Cerebellar nuclear complex (tissue), 1 donor: ENCODE results near the gene MMP20.

ENCODE experiments used
- DNase-seq, 2 experiments: peaks; one replicate each; lab custom pipeline; 2025; lab: John Stamatoyannopoulos, UW

The MMP20 gene

DNA sequence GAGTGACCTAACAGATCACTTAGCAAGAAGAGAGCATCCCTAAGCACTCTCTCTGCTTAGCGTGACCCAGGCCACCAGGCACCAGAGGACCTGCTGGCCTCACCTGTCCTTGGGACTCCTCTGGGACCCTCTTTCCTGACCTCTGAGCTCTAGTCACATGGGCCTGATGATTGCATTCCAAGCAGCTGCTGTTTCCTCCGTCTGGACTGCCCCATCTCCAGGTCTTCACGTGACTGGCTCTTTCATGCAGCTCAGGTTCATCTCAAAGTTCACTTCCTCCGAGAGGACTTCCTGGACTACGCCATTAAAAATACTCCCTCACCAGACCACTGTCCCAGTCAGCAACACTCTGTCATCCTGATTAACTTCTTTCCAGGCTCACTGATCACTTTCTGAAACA, 2.9 kb downstream of the MMP20 start:
- no peak for DNase-seq

DNA sequence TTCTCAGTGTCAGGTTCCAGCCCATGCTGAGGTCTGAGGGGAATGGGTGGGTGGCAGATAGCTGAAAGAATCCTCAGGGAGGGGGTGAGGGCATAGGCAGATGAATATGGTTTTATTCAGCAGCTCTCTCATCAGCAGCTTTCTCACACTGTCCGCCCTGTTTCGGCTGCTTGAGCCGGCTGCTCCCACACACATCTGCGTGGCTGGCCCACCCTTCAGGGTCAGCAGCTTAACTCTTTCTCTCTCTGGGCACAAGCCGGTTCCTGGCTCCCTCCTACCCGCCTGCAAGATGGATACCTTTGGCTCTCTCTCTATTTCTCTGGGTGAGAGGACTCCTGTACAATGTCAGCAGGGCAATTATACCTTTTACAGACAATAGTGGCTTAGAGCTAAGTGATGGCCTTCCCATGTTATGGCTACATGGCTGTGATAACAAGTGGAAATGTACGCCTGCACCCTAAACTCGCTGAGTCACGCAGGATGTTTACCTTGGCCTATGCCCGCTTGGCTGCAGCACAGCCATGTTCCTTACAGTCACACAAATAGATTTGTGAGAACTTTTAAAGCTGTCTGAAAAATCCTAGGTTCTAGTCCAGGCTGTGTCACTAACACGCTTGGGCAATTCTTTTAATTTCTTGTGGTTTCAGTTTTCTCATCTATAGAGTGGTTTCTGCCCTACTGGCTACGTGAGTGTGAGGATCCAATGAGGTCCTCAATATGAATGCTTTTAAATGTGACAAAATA, 4.1 kb downstream of the MMP20 start:
- DNase-seq = no peak

DNA sequence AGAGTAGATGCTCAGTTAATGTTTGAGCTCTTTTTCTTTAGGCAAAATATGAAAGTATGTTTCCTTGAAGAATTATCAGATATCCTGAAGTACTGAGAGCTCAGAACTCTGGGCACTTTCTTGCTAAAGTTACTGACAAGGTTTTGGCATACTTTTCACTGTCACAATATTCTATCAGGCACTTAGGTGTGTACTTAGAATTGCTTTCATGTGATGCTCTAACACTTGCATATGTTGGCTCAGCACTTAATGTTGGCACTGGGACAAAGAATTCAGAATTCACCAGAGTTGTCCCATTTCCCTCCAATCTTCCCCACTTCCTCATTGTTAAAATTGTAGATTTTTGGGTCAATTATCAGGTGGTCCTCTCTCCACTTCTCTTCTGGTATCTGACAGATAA, 5.0 kb downstream of the MMP20 start:
- no peak for DNase-seq

DNA sequence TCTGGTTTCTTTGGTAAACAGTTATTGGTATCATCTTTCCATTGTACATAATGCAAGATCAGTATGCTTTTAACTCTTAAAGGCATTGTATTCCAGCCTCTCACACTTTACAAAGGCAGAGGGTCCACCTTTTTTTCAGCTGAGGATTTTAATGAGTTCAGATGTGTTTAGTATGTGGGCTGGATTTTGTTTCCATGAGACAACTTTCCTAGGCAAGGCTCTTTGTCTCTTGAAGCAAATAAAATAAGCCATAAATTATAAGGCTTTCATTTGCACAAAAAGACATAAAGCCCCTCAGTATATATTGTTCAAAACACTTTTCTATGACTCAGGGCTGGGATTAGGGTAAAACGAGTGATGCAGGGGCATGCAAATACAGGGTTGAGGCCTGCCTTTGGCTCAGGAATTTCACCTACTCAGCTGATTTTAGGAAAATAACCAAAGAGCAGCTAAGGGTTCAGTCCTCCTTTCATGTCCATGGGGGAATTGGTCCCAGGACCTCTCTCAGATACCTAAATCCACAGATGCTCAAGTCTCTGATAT, 7.6 kb downstream of the MMP20 start:
- no peak for DNase-seq

DNA sequence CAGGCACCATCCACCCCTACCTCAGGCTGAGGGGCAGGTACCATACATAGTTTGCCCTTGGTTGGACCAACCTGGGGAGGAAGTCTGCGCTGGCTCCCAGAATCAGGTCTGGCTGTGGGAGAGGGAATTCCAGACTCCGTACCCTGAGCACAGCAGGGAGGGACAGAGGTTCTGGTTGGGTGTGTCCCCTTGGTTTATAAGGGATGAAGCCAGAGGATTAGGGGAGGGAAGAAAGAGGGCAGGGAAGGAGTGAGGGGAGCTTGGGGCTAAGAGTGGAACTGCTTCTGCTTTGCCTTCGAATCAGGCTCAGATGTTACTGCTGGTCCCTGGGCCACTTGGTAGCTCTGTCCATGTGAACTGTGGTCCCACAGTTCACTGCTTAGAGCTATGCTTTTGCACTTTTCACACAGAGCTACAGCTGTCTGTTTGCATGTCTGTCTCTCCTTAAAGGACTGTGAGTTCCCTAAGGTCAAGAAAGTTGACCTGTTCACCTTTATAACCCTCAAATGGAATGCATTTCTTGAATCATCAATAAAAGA, 9.2 kb downstream of the MMP20 start:
- no peak for DNase-seq

DNA sequence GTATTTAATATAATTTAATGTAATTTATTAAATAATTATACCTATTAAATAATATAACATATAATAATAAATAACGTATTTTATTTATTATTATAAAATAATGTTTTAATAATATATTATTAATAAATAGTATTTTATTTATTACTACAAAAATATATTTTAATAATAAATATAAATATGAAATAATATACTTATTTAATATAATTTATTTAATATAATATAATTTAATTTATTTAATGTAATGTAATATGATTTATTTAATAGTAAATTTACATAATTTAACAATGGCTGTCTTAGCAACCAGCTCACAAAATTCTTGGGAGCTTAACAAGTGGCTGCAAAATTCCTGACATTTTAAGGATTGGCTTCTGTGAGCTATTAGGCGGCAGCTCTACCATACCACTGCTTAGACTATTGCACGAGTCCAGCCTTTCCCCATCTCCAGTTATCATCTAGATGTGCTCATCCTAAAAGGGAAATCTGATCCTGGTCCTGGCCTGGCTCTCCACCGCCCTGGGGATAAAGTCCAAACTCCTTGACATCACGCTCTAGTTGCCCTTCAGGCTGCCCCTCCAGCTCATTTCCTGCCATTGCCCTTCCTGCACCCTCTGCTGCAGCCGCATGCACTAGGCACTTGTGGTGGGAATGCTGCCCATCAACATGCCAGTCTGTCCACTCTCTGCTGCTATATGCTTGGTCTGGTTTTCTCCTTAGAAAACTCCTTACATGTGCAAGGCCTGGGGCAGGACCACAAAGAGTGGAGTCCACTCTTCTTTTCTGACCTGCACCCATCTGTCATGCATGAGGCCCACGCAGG, 9.8 kb downstream of the MMP20 start:
- DNase-seq = no peak

DNA sequence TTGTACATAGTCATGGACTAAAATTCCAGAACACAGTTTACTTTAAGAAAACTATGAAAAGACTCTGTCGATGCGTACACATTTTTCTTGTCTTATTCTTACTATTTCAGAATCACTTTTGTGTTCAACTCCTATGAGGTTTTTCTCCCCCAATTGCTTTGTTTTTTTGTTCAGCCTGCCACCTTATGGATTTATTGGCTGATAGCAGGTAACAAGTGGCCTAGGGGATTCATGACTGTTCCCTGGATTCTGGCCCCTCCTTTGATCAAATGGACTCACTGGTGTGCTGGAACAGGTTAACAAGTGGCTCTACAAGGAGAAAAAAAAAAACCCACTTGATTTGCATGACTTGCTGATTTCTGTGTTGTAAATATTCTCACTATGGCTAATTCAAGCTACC, 10.6 kb downstream of the MMP20 start:
- no peak for DNase-seq

DNA sequence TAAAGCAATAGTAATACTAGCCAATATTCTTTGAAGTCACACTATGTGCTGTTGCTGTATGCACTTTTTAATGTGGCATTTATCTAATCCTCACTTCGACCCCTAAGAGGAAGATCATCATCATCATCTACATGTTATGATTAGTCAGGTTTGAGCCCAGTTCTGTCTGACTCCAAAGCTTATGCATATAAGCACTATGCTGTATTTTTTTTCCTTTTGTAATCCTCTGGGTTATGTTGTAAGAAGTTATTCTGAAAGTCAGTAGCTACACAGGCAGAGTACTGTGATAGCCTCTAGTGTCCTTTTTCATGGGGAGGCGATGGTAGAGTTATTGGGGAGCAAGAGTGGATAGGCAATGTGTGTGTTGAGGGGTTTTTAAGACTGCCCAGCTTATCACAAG, 11.1 kb downstream of the MMP20 start:
- no peak for DNase-seq

DNA sequence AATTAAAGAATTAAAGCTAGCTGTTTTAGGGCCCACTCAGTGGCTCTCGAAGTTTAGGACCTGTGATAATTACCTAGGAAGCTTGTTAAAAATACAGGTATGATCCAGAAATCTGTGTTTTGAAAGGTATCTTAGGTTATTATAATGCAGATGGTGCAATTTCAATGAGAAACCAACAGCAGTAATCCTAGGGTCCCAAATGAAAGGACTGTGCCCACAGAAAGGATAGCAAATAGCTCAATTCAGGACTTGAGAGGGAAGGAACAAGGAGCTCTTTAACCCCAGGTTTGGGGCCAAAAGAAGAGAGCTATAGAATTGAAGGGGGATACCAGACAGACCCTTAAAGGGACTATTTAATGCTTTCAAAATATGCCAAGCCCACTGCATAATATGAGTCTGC, 11.7 kb downstream of the MMP20 start:
- no peak for DNase-seq

DNA sequence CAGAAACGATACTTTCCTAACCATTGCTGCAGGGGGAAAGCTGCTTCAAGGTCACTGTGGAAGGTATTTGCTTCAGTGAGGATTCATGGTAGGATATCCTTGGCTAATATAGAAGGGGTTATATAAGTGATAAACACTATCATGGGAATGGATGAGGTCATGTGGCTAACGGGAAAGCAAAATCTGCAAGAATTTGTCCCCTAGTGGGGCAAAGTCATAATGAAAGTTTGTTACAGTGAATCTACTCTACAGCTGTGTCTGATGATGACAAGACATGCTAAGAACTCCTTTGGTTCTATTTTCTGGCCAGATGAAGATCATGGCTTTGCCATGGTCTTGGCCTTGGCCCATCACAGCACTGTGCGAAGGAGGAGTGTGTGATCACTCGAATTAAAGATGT, 13.8 kb downstream of the MMP20 start:
- DNase-seq = no peak

DNA sequence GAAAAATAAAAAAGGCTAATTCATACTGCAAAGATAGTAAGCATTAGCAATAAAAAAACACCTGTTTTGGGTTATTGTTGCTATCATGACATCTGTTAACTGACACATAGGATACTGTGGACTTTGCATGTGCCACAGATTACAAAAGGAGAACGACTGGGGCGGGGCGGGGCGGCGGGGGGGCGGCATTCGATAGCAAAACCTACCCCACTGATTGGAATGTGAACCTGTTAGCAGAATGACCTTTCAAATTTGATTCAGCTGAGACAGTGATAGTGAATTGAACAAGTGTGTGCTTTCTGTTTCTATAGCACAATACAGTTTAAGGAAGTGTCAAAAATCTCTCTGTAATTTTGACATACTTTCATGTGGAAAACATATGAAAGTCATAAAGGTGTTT, 14.9 kb downstream of the MMP20 start:
- no peak for DNase-seq

DNA sequence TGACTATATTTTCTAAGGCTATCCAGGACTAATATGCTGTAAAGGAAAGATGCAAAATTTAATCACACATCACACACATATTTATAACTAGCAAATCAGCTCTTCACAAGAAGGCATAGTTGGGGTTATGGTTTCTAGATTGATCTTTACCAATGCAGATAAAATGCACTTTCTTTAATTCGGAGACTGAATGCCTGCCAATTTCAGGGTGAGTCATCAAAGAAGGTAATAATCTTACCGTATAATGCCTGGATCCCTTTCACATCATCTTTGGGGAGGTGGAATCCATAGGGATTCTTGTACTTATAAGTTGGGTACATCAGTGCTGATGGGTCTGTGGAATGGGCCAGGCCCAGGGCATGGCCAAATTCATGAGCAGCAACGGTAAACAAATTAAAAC, 16.4 kb downstream of the MMP20 start:
- DNase-seq = no peak

DNA sequence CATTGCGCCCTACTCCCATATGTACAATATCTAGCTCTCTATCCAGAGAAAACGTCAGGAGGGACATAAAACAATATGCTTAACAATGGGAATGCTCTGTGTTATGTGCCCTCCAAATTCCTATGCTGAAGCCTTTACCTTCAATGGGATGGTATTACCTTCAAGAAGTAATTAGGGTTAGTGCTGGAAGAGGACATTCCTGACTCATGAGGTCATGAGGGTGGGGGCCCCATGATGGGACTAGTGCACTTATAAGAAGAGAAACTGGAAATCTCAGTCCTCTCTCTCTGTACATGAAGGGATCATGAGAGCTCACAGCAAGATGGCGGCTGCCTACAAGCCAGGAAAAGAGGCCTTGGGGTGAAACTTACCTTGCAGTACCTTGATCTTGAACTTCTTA, 20.3 kb downstream of the MMP20 start:
- no peak for DNase-seq

DNA sequence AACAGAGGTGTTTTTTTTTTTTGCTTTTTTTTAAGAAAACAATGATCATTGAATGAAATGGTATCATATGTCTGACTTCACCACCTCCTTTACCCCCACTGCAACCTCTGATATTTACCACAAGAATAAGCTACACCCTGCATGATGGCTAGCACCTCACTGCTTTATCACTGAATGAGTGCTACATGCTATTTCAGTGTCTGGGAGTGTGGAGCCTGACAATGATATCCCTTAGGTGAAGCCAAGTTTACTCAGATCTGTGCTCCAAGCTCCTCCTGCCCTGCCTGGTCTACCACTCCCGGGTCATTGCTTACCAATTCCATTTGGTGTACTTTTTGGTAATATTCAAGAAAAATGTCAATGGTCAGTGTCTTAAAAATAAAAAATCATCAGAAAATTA, 21.1 kb downstream of the MMP20 start:
- DNase-seq = no peak

DNA sequence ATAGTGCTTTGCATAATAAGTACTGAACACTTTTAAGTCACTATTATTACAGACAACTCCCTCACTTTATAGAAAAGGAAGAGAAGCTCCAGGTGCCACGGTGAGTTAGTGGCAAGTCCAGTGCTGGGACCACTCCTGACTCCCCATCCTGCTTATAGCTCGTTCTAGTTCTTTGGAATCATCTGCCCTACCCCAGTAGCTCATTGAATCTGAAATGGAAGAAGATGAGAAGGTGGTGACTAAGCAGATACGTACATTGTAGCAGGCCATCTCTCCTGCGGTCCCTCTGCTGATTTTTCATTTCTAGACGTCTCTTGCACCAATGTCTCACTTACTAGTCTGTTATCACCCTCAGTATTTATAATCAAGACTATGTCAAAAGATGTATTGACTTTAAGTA, 21.6 kb downstream of the MMP20 start:
- DNase-seq = no peak

DNA sequence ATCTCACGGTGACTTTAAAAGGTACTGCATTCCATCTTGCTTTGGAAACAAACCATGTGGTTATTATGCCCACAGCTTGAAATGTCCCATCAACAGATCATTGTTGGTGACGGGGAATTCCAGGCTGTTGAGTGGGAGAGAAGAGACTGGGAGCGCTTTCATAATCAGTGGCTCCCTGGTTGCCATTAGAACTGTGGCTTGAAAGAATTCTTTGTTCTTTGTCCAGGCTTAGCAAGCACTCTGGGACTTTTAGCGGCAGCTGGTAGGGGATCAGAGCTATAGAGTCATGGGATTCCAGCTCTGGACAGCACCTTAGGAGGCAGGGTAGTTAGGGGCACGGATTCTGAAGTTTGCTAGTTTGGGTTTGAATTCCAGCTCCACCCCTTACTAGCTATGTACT, 22.0 kb downstream of the MMP20 start:
- DNase-seq = no peak

DNA sequence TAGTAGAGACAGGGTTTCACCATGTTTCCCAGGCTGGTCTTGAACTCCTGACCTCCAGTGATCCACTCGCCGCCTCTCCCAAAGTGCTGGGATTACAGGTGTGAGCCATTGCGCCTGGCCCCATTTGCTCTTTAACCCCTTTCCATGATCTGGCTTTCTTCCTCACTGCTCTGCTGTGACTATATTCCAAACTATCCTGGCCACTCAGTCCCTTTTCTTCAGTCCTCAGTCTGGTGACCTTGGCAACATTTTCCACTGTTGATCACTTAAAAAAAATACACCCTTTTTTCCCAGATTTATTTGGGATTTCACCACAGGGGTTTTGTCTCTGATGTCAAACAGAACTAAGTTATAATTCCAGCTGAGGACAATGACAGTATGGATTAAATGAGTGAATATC, 24.5 kb downstream of the MMP20 start:
- no peak for DNase-seq

DNA sequence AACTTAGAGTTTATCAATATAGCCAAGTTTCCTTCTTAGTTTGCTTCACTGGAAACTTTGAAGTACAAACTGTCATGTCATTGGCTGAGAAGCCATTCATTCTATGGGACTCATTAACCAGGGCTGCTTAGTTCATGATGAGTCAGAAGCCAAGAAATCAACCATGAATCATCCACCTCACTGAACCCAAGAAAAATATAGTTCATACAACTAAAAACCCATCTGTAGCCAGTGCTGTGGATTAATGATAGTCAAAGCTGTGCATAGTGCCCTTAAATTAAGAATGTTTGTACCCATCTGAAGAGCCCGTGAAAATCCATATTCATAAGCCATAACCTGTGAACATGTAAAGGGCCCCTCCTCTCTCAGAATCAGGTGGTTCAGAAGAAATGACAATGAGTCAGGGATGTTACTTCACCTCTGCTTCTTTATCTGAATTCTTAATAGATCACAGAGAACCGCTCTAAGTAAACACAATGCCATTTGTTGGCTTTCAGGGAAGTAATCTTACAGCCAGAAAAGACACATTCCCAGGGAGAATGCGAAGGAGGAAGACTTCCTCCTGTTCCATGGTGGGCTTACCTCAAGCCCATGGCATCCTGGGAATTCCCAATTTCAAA, 25.4 kb downstream of the MMP20 start:
- DNase-seq = no peak

DNA sequence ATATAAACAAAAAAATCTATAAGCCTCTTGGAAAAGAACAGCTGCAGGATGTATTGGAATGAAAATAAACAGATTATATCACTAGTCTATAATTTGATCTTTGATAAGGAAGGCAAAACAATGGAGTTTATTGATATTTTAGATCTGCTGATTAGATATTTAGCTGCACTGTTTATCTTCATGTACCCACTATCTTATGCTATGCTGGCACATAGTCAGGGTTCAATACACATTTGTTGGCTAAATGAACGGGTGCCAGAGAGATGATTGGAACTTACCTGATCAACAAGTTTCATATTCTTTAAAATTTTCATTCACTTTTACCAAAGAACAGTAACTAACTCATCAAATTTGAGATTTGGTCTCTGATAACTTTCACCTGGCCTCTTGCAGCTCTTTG, 26.9 kb downstream of the MMP20 start:
- no peak for DNase-seq

DNA sequence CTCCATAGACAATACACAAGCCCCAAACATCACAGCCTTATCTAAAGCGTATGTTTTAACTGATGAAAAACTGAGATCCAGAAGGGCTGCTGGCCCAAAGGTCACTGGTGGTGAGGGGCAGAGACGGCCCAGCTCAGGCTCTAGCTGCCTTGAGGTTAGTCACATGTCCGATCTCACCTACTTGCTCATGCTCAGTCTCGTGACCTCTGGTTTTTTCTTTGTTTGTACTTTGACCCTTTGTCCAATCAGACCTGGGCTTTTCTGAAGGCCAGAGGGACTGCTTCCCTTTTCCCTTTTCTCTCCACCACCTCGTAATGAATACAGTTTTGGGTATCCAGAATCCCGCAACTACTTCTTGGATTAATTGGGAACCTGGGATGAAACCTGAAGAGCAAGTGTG, 28.6 kb downstream of the MMP20 start:
- no peak for DNase-seq

DNA sequence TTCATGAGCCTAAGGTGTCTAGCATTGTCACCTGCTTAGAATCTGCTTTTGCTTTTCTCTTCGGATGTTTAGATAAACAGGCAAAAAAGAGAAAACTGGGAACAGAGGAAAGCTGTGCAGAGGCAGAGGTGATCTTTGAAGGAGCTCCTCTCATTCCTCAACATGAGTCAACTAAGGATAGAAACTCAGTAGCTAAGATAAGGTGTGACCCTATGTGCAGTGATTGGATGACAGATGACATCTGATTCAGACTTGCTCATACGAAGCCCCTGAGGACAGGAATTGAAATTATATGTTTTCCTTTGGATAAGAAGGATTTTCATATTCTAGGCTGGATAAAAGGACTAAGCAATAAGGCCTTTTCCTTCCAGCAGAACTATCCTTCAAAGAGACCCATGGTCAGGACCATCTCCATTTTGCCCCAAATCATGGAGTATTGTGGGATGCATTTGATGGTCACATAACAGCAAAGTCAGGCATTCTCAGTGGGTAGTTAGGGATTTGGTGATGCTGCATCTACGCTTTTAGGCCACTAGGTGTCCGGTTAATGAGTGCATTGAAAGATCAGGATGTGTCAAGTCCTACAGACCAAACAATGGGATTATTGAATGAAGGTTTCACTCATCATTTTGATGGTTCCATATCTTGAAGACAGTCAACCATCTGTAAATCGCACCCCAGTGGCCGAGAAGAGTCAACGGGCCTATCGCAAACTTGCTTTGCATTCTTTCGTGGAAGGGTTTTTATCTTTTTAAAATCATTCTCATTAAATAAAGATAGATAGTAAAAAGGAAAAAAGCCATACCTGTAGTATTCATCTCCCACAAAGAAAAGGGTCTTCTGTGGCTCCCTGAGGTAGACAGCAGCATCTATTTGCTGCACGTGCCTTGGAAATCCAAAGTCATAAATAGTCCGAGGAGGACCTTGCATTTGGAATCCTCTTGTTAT, 32.2 kb downstream of the MMP20 start:
- no peak for DNase-seq

DNA sequence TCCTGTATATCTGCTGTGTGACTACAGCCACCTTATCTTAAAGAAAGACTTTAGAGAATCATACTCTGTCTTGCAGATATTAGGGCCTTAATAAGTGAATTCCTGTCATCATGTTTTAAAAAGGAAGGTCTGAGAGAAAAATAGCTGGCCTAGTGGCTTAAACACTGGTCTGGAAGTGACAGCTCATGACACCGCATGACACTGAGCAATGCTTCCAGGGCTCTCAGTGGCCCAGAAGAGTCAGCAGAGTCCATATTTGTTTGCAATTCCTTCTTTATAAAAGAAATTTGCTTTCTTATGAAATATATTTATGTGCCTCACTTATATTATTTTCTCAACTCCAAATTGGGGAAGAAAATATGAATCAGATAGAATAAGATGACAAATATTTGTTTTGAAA, 33.0 kb downstream of the MMP20 start:
- no peak for DNase-seq
